ENCODE data around the gene ZNF311. TPM values are rescaled to one million over a fixed set of nuclear protein-coding genes. Genes with fewer than 3 reads are reported as not detected.
A peak's percentile ranks its signal among the peaks of the same experiment; 100 is the strongest.

ZNF311 gene
- total RNA-seq, 2 experiments from 2014 or later, result 0.31 to 0.43 TPM

DNA sequence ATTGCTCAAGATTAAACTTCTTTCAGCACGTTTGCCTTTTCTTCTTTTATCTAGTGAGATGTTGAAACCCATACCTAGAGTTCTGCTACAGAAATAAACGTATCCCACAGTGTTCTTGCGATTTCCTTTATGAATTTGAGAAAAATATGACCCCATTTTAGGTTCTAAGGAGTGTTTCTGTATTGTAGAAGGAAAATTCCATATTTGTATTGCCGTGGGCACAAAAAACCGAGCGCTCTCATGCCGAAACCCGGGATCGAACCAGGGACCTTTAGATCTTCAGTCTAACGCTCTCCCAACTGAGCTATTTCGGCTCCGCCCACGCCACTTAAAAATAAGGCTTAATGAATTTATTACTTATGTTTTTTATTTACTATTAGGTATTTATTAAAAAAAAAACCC, 23.7 kb downstream of the ZNF311 start:
- H3K27ac Mint-ChIP-seq, result peak overlapping the region; percentile 91
- ChIA-PET CTCF (interaction anchor here (0.8 to 4.7 kb wide), 5 partner anchors 35 to 143 kb away, joined by 3 to 30 read pairs (median 4); partner anchors contain the start of gene TRIM27), POLR2A (interaction anchor here (1.5 to 2.5 kb wide), 4 partner anchors 41 to 1116 kb away, joined by 4 to 13 read pairs (median 5); partner anchors contain the start of gene TRIM27)
- no peaks in the 10 kb centered on the region for H3K9me3 Mint-ChIP-seq
- peak; percentile 47 for ATAC-seq
- H3K27me3 Mint-ChIP-seq, result peaks cover 35% of the 10 kb centered on the region
- peaks cover 55% of the 10 kb centered on the region for H3K4me1 Mint-ChIP-seq (ENCODE audit: low read depth)
- intact Hi-C loops (cut with micrococcal nuclease), result loop anchor here (2.0 to 10.0 kb wide), 4 partner anchors 31 to 147 kb away; no protein-coding TSS in a partner anchor
- DNase-seq, result peak; percentile 84
- H3K36me3 Mint-ChIP-seq (ENCODE audit: low read depth), result peaks cover 5% of the 10 kb centered on the region
- TF ChIP-seq, protein P1, sequence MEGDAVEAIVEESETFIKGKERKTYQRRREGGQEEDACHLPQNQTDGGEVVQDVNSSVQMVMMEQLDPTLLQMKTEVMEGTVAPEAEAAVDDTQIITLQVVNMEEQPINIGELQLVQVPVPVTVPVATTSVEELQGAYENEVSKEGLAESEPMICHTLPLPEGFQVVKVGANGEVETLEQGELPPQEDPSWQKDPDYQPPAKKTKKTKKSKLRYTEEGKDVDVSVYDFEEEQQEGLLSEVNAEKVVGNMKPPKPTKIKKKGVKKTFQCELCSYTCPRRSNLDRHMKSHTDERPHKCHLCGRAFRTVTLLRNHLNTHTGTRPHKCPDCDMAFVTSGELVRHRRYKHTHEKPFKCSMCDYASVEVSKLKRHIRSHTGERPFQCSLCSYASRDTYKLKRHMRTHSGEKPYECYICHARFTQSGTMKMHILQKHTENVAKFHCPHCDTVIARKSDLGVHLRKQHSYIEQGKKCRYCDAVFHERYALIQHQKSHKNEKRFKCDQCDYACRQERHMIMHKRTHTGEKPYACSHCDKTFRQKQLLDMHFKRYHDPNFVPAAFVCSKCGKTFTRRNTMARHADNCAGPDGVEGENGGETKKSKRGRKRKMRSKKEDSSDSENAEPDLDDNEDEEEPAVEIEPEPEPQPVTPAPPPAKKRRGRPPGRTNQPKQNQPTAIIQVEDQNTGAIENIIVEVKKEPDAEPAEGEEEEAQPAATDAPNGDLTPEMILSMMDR (IDR thresholded peaks at IDR 0.05), result no peak
- peak overlapping the region; percentile 84 for H3K4me3 Mint-ChIP-seq

DNA sequence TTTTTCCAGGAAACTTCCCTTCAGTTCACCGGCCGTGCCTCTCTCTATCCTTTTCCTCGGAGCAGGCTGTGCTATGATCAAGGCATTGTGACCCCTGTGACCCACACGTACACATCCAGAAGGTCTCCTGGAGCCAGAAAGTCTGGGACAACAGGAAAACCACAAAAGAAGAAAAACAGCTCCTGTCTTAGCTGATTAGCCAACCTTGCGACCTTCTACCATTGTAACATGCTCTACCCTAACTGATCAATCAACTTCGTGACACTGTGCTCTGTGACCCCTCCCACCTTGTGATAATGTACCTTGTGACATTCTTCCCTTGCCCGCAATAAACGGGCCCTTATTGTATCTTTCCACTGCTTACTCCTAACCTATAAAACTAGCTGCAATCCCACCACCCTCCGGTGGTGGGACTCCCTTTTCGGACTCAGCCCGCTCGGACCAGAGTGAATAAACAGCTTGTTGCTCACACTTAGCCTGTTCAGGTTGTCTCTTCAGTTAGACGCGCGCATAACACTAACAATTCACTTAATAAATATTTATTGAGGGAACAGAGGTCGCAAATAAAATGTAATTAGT, 24.2 kb downstream of the ZNF311 start:
- POLR2A ChIA-PET, result interaction anchor here (0.6 to 2.5 kb wide), 6 partner anchors 10 to 1116 kb away, joined by 3 to 13 read pairs (median 4); partner anchors contain the start of gene TRIM27
- H3K36me3 Mint-ChIP-seq (ENCODE audit: low read depth), result peaks cover 5% of the 10 kb centered on the region
- DNase-seq (peak; percentile 83), ATAC-seq (peak; percentile 71)
- intact Hi-C loops (cut with micrococcal nuclease), result loop anchor here (2.0 to 10.0 kb wide), 4 partner anchors 30 to 146 kb away; no protein-coding TSS in a partner anchor
- TF ChIP-seq, protein P1 (IDR thresholded peaks at IDR 0.05), result peak; percentile 61
- CTCF ChIA-PET, result interaction anchor here (0.8 to 4.7 kb wide), 5 partner anchors 35 to 142 kb away, joined by 3 to 30 read pairs (median 4); partner anchors contain the start of gene TRIM27
- peak overlapping the region; percentile 84 for H3K4me3 Mint-ChIP-seq
- H3K9me3 Mint-ChIP-seq, result no peaks in the 10 kb centered on the region
- H3K27ac Mint-ChIP-seq, result peak overlapping the region; percentile 78
- H3K27me3 Mint-ChIP-seq, result peaks cover 32% of the 10 kb centered on the region
- peaks cover 51% of the 10 kb centered on the region for H3K4me1 Mint-ChIP-seq (ENCODE audit: low read depth)

DNA sequence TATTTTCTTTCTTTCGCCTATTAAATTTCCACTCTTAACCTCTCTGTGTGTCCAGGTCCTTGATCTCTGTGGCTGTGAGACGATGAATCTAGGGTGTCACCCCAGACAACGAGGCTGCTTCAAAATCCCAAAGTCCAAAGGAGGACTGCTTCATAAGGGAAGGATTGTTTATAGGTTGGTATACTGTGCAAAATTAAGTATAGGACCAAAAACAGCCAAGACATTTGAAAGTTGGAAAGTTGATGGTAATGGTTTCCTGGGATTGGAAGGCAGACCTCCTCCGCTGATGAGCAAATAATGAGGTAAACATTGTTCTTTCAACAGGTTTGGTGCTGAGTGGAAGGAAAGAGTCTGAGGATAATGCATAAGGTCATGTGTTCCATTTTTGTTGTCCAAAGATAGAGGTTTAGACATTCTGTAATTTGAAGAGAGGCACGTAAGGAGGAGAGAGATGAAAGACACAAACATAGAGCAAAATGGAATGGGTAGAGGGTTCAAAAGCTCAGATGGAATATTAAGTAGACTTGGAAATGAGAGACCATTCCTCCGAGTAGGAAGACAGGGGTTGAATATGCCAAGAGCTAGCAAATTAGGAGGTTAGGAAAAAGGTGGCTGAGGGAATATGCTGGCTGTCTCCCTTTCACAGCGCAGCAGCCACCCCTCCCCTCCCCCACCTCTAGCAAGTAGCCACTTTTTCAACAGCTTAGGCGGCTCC, 24.8 kb downstream of the ZNF311 start:
- Mint-ChIP-seq H3K4me1 (ENCODE audit: low read depth) (peaks cover 46% of the 10 kb centered on the region), H3K9me3 (no peaks in the 10 kb centered on the region), H3K4me3 (peak overlapping the region; percentile 84), H3K36me3 (ENCODE audit: low read depth) (peaks cover 5% of the 10 kb centered on the region), H3K27ac (no peak overlapping the region), H3K27me3 (peaks cover 28% of the 10 kb centered on the region)
- ATAC-seq (no peak), DNase-seq (peak; percentile 20)
- ChIA-PET POLR2A (interaction anchor here (0.6 to 2.5 kb wide), 5 partner anchors 10 to 1115 kb away, joined by 3 to 13 read pairs (median 4); partner anchors contain the start of gene TRIM27), CTCF (interaction anchor here (0.8 to 4.7 kb wide), 6 partner anchors 11 to 142 kb away, joined by 3 to 30 read pairs (median 4); partner anchors contain the start of gene TRIM27)
- intact Hi-C loops (cut with micrococcal nuclease), result loop anchor here (2.0 to 10.0 kb wide), 4 partner anchors 29 to 145 kb away; no protein-coding TSS in a partner anchor
- TF ChIP-seq, protein P1 (IDR thresholded peaks at IDR 0.05), result no peak

DNA sequence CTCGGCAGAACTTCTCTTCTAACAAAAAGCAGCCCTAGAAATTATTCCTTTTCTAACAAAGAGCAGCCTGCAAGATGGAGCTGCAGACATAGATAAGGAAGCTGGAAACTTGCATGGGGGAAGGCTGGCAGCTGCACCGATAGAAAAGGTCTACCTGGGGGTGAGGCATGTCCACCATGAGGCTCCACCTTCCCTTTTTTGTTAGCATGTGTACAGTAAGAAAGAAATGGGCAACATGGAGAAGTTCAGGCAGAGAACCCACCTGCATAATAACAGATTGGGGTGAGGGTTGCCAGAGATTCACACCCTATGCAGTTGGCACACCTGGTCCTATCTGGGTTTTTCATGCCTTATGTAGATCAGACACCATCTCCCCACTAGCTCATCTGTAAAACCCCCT, 25.4 kb downstream of the ZNF311 start:
- intact Hi-C loops (cut with micrococcal nuclease), result loop anchor here (2.0 to 10.0 kb wide), 4 partner anchors 29 to 145 kb away; no protein-coding TSS in a partner anchor
- ATAC-seq (no peak), DNase-seq (no peak)
- ChIA-PET CTCF (interaction anchor here (1.3 to 4.7 kb wide), 4 partner anchors 10 to 141 kb away, joined by 3 to 30 read pairs (median 5); no protein-coding TSS in a partner anchor), POLR2A (interaction anchor here (2.5 kb wide), 1 partner anchor 56 kb away, joined by 13 read pairs; the partner anchor contains the start of gene TRIM27)
- H3K36me3 Mint-ChIP-seq (ENCODE audit: low read depth), result peaks cover 5% of the 10 kb centered on the region
- H3K4me3 Mint-ChIP-seq, result no peak overlapping the region
- peaks cover 42% of the 10 kb centered on the region for H3K4me1 Mint-ChIP-seq (ENCODE audit: low read depth)
- H3K27me3 Mint-ChIP-seq, result peaks cover 23% of the 10 kb centered on the region
- TF ChIP-seq, protein P1 (IDR thresholded peaks at IDR 0.05), result no peak
- no peaks in the 10 kb centered on the region for H3K9me3 Mint-ChIP-seq
- H3K27ac Mint-ChIP-seq, result no peak overlapping the region
